GM19035 (cell line): Measurements from ENCODE around the gene PICALM.
A peak's percentile ranks its signal among the peaks of the same experiment; 100 is the strongest.

Experiments
- ATAC-seq: cut with Tn5 transposase; IDR thresholded peaks from one replicate; pipeline ENCODE4 v1.9.1; 2021; ENCODE audit not compliant: unreplicated experiment

Gene PICALM

GRCh38 chr11:86052693-86053641 is 15.9 kb downstream of the PICALM start:
- ATAC-seq: no peak

GRCh38 chr11:86050196-86050709 is 18.6 kb downstream of the PICALM start:
- ATAC-seq: no peak

- peak; percentile 52 for ATAC-seq
These were observed 21.5 kb downstream of the PICALM start for GRCh38 chr11:86047275-86047991.

DNA sequence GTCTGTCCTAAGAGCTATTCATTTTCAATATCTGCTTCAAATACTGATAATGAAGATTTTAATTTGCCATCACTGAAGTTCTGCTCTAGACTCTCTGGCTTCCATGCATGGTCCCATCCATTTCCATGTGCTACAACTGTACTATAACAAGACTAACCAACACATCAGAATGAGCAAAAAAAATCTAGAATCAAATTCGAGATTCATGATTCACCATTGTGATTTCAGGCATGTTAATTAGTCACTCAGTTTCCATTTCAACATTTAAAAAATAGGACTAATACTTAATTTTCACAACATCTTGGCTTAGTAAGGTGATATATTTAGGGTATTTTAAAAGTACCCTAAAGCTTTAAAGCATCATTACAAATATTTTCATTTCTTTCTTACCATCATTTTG is 22.8 kb downstream of the PICALM start:
- no peak for ATAC-seq

- no peak for ATAC-seq
These were observed 24.9 kb downstream of the PICALM start for GRCh38 chr11:86043765-86044503.

- peak; percentile 64 for ATAC-seq
These were observed 26.9 kb downstream of the PICALM start for GRCh38 chr11:86041975-86042378.

DNA sequence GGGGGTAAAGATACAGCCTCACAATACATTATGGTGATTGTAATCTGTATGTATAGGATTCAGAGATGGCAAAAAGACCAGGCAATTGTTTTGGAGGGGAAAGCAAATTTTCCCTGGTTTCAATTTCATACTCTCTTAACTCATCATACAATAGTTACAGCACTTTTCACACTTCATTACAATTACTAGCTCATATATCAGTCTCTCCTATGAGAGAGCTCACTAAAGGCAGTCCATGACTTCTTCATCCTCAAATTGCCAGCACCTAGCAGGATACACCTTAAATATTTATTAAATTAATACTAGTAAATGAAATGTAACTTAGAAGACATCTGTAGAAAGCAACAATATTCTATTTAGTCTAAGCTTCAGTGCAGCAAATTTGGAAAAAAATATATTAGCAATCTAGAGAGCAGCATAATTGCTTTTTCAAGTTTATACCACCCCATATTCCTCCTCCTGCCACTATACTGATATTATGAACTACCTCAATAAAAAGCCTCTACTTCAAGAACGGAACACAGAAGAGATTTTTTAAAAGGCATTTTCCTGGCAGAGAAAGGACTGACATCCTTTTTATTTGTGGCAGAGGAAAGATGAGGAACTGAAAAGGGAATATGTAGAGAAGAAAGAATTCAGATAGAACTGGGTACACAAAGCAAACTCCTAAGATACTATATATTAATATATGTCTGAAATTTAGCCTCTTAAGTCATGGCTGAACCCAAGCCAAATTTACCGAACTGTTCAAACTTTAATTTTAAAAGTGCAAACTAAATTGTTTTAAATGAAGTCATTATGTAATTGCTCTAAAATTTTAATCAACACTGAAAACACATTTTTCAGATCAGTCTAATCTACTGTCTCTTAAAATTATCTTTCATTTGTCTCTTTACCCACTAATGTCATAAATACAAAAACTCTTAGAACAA is 27.7 kb downstream of the PICALM start:
- ATAC-seq: no peak

DNA sequence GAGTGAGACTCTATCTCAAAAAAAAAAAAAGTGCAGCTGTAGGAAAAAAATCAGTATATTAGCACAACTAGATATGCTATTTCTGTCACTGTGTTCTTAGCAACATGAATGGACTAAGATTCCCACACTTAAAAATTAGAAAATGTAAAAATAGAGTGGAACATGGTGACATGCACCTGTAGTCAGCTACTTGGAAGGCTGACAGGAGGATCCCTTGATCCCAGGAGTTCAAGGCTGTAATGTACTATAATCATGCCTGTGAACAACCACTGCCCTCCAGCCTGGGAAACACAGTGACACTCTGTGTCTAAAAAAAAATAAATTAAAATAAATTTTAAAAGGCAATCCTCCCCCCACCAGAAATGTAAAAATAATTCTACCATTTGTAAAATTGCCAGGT is 29.8 kb downstream of the PICALM start:
- ATAC-seq: no peak

- no peak for ATAC-seq
These were observed 31.1 kb downstream of the PICALM start for GRCh38 chr11:86037743-86038142.

- ATAC-seq: no peak
These were observed 33.0 kb downstream of the PICALM start for GRCh38 chr11:86035920-86036319.

- no peak for ATAC-seq
These were observed 33.7 kb downstream of the PICALM start for GRCh38 chr11:86035164-86035563.

DNA sequence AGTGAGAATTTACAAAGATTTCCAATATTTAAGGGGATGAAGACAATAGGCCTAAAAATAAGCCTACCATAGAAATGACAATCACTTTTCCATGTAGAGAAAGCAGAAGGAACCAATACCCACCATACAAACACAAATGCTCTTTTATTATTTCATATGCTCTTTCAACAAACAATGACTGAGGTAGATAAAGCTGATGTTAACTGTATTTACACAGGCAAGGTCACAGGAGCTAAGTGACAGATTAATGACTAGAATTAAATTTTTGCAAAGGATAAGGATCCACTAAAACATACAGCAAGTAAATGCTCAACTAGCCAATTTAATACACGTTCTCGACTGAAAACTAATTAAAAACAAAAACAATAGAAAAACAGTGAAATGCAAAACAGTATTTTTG is 34.2 kb downstream of the PICALM start:
- no peak for ATAC-seq

DNA sequence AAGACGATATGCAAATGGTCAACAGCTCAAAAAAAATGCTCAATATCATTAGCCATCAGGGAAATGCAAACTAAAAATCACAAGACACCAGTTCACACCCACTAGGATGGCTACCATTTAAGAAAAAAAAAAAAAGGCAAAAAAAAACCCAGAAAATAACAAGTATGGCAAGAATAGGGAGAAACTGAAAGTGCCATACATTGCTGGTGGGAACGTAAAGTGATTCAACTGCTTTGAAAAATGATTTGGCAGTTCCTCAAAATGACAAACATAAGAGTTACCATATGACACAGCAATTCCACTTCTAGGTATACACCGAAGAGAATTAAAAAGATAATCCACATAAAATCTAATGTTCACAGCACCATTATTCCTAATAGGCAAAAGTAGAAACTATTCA is 47.5 kb downstream of the PICALM start:
- ATAC-seq: no peak

DNA sequence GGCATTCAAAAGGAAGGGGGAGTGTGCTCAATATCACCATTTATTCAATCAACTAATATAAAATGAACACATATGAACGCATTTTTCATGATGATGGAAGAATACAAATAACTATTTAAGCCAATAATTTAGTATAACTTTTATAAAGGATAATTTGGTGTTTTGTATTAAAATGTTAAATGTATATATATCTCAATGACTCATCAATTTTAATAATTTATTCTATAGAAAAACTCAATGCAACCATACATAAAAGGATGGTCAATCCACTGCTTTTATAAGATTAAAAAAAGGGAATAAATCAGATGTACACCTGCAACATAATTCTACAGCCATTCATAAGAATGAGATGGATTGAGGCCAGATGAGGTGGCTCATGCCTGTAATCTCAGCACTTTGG is 50.6 kb downstream of the PICALM start:
- no peak for ATAC-seq

- no peak for ATAC-seq
These were observed 52.4 kb downstream of the PICALM start for GRCh38 chr11:86016451-86016850.

DNA sequence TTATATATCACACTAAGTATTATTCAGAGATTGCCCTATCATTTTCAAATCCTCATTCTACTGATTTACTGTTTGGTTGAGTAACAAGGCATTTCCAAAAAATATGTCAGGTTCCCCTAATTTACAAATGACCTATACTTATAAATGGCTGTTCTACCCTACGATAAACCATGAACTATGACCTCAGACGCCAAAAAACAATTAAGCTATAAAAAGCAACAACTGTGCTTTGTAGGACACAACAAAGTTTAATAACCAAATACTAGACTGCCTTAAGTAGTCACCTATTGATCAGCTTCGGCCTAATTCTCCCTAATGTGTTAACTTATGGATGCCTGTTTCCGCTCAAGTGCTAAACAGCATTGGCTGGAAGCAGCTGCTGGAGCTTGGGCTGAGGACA is 53.2 kb downstream of the PICALM start:
- ATAC-seq: no peak

GRCh38 chr11:86014221-86014620 is 54.7 kb downstream of the PICALM start:
- ATAC-seq: no peak

GRCh38 chr11:86013713-86014112 is 55.2 kb downstream of the PICALM start:
- ATAC-seq: no peak

GRCh38 chr11:86011175-86011574 is 57.7 kb downstream of the PICALM start:
- no peak for ATAC-seq

- ATAC-seq: no peak
These were observed 65.2 kb downstream of the PICALM start for GRCh38 chr11:86003654-86004053.
